ENCODE results near the gene S100A9.
A peak's percentile ranks its signal among the peaks of the same experiment; 100 is the strongest.
"Not testable (repeated sequence)": the region's sequence is repeated elsewhere in the genome, so short reads cannot be mapped to it uniquely, and the experiment has no call there.

S100A9 gene

DNA sequence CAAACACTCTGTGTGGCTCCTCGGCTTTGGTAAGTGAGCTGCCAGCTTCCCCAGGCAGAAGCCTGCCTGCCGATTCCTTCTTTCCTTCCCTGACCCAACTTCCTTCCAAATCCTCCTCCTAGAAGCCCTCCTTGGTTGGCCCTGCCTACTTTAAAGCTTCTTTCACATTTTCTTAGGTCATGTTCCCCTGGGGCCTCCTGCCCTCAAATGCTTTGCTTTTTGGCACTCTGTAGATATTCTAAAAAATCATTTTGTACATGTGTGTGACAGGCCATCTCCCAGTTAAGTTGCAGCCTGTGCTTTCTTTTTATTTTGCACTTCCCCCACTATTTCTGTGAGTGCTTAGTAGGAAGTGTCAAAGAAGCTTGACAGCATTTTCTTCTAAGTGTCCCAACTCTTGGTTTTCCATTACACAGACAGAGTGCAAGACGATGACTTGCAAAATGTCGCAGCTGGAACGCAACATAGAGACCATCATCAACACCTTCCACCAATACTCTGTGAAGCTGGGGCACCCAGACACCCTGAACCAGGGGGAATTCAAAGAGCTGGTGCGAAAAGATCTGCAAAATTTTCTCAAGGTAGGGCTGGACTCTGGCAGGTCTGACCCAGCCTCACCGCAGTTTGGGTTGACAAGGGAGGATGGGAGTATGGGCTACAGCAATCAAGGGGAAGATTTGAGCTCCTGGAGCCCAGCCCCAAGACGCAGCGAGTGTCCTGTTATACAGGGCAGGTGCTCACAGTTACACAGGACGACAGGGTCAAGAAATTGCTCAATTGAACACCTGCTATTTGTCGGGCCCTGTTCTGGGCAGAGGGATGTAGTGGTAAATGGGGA, at the start of gene S100A9:
Gene S100A9, plus strand, starts transcription at position 2 of the 838 bp plus-strand sequence. Its CDS starts 430 bp downstream, at position 432.
- DNase-seq (ENCODE audit: extremely low spot score): no peak
- POLR2A ChIA-PET: no interaction called here
- CTCF ChIA-PET: interaction anchor here (0.9 to 11.2 kb wide), 8 partner anchors 10 to 210 kb away, joined by 3 to 331 read pairs (median 3); partner anchors contain the start of gene PGLYRP4
- TF ChIP-seq, protein P1, sequence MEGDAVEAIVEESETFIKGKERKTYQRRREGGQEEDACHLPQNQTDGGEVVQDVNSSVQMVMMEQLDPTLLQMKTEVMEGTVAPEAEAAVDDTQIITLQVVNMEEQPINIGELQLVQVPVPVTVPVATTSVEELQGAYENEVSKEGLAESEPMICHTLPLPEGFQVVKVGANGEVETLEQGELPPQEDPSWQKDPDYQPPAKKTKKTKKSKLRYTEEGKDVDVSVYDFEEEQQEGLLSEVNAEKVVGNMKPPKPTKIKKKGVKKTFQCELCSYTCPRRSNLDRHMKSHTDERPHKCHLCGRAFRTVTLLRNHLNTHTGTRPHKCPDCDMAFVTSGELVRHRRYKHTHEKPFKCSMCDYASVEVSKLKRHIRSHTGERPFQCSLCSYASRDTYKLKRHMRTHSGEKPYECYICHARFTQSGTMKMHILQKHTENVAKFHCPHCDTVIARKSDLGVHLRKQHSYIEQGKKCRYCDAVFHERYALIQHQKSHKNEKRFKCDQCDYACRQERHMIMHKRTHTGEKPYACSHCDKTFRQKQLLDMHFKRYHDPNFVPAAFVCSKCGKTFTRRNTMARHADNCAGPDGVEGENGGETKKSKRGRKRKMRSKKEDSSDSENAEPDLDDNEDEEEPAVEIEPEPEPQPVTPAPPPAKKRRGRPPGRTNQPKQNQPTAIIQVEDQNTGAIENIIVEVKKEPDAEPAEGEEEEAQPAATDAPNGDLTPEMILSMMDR (IDR thresholded peaks at IDR 0.05; ENCODE audit: control extremely low read depth, extremely low read depth, low read depth, missing control alignments): no peak

DNA sequence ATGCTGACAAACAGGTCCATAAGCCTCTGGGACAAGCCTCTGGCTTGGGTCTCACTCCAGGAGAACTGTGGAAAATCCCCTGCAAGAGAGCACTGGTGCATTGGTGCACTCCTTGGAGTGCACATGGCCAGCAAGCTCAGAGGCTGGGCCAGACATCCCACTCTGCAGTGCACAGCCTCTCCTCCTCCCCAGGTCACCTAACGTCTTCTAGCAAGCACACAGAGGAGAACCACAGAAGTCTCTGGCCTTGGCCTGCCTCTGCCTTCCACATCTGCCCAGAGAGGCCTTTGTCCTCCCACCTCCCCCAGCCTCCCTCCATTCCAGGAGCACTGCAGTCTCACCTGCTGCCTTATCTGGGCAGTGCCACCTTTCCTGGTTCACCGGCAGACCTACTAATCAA, 49.1 kb upstream of the S100A9 start:
- DNase-seq (ENCODE audit: extremely low spot score): no peak
- CTCF ChIA-PET: no interaction called here
- TF ChIP-seq, protein P1 (IDR thresholded peaks at IDR 0.05; ENCODE audit: control extremely low read depth, extremely low read depth, low read depth, missing control alignments): no peak
- POLR2A ChIA-PET: no interaction called here

DNA sequence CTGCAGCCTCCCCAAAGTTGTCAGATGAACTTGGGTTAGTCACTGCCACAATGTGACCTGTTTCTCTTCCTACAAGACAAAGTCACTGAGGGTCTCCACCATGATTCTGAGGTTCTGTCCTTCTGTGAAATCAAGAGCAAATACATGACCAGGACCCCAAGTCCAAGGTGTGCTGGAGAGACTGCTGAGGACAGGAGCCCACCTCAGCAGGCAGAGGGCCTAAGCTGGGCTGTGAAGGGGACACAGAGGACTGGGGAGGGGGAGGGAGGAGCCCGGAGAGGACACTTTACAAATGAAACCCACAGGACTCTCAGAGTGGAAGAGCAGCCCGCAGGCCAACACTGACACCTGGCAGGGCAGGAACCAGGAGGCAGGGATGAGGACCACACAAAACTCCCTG, 48.2 kb upstream of the S100A9 start:
- no peak for DNase-seq (ENCODE audit: extremely low spot score)
- ChIA-PET CTCF (interaction anchor here (1.1 to 1.8 kb wide), 2 partner anchors 21 to 64 kb away, joined by 3 to 4 read pairs; no protein-coding TSS in a partner anchor), POLR2A (no interaction called here)
- TF ChIP-seq, protein P1 (IDR thresholded peaks at IDR 0.05; ENCODE audit: control extremely low read depth, extremely low read depth, low read depth, missing control alignments): no peak

DNA sequence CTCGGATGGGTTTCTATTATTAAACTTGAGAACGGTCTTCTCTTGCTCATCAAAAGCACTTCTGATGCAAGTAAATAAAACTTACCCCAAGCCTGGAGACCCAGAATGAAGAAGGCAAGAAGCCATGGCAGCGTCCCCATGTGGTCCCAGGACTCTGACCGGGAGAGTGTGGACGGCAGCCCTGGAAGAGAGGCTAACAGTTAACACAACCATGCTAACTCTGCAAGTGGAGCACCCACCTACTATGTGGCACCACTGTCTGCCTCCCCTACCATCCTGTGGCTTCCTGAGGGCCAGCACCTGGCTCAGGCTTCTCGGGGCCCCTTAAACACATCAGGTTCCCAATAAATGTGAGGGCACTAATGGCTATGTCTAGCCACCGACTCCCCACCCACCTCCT, 47.1 kb upstream of the S100A9 start:
- DNase-seq (ENCODE audit: extremely low spot score): no peak
- TF ChIP-seq, protein P1 (IDR thresholded peaks at IDR 0.05; ENCODE audit: control extremely low read depth, extremely low read depth, low read depth, missing control alignments): no peak
- POLR2A ChIA-PET: no interaction called here
- CTCF ChIA-PET: interaction anchor here (0.8 to 1.8 kb wide), 3 partner anchors 22 to 77 kb away, joined by 3 to 4 read pairs (median 3); no protein-coding TSS in a partner anchor

DNA sequence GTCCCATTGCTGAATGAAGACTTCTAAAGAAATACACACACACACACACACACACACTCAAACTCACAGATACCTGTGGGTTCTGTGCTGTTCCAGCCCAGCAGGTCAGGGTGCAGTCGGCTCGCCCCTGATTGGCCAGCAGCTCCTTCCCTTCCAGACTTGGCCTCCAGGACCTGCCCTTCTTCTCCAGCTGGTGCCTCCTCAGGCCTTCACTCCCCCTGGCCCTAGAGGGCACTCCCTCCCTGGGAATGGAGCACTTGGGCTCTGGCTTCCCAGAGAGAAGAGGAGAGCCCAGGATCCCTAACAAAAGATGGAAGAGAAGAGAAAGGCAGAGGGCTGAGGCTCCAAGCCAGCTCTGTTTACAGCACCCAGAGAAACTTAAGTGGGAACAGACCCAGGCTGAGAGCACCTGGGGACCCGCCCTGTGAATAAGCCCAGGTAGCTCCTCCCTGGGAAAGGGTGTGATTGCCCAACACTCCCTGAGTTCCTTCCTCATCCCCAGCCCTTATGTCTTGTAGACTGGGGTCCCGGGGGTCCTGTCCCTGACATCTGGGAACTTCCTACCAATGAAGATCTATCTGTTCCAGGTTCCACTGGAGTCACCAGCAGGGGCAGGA, 45.0 kb upstream of the S100A9 start, which contains the start of gene PGLYRP3:
Gene PGLYRP3, minus strand, starts transcription at position 383 of the 617 bp plus-strand sequence. CDS start 2,287 bp downstream, outside the sequence.
- no peak for DNase-seq (ENCODE audit: extremely low spot score)
- TF ChIP-seq, protein P1 (IDR thresholded peaks at IDR 0.05; ENCODE audit: control extremely low read depth, extremely low read depth, low read depth, missing control alignments): peak; percentile 10
- POLR2A ChIA-PET: no interaction called here
- CTCF ChIA-PET: interaction anchor here (0.8 to 3.1 kb wide), 8 partner anchors 8 to 853 kb away, joined by 3 to 17 read pairs (median 4); no protein-coding TSS in a partner anchor

DNA sequence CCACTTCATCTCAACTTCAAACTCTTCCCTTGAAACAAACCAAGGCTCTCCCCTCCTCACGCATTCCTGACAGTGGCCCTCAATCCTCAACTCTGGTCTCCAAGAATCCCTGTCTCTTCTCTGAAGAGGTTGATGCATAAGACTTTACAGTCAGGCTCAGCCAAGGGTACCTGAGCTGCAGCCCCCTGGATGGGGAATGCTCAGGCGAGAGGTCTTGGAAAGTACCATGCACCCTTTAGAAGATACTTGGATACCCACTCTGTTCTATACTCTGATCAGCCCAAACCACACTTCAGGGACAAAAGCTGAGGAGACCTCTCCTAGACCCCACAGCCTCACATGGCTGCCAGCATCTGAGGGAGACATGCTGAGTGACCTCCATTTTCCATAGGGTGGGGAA, 44.4 kb upstream of the S100A9 start:
- DNase-seq (ENCODE audit: extremely low spot score): no peak
- TF ChIP-seq, protein P1 (IDR thresholded peaks at IDR 0.05; ENCODE audit: control extremely low read depth, extremely low read depth, low read depth, missing control alignments): no peak
- CTCF ChIA-PET: interaction anchor here (1.1 to 3.1 kb wide), 7 partner anchors 8 to 854 kb away, joined by 3 to 17 read pairs (median 4); no protein-coding TSS in a partner anchor
- POLR2A ChIA-PET: no interaction called here

DNA sequence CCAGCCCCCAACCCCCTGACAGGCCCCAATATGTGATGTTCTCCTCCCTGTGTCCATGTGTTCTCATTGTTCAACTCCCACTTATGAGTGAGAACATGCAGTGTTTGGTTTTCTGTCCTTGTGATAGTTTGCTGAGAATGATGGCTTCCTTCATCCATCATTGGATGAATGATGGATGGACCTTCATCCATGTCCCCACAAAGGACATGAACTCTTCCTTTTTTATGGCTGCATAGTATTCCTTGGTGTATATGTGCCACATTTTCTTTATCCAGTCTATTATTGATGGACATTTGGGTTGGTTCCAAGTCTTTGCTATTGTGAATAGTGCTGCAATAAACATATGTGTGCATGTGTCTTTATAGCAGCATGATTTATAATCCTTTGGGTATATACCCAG, 43.3 kb upstream of the S100A9 start:
- CTCF ChIA-PET: interaction anchor here (1.1 to 3.1 kb wide), 4 partner anchors 22 to 181 kb away, joined by 4 to 17 read pairs (median 10); no protein-coding TSS in a partner anchor
- POLR2A ChIA-PET; DNase-seq (ENCODE audit: extremely low spot score): not testable (repeated sequence)

DNA sequence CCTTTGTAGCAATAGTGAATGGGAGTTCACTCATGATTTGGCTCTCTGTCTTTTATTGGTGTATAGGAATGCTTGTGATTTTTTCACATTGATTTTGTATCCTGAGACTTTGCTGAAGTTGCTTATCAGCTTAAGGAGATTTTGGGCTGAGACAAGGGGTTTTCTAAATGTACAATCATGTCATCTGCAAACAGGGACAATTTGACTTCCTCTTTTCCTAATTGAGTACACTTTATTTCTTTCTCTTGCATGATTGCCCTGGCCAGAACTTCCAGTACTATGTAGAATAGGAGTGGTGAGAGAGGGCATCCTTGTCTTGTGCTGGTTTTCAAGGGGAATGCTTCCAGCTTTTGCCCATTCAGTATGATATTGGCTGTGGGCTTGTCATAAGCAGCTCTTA, 41.6 kb upstream of the S100A9 start:
- CTCF ChIA-PET; POLR2A ChIA-PET; DNase-seq (ENCODE audit: extremely low spot score): not testable (repeated sequence)

DNA sequence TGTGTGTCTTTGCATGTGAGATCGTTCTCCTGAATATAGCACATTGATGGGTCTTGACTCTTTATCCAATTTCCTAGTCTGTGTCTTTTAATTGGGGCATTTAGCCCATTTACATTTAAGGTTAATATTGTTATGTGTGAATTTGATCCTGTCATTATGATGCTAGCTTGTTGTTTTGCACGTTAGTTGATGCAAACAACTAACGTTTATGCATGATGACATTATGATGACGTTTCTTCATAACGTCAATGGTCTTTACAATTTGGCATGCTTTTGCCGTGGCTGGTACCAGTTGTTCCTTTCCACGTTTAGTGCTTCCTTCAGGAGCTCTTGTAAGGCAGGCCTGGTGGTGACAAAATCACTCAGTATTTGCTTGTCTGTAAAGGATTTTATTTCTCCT, 39.5 kb upstream of the S100A9 start:
- POLR2A ChIA-PET; DNase-seq (ENCODE audit: extremely low spot score); CTCF ChIA-PET: not testable (repeated sequence)

Data from GM10248 (cell line).